Stimulated activated CD4-positive, alpha-beta T cell treated with anti-CD3 and anti-CD28 coated beads, Interleukin-12 subunit alpha, Interleukin-12 subunit beta, amount 100 ng/mL, for 48 hours (primary cell): ENCODE results near the gene DCAF8L2.
"Not testable (repeated sequence)": the region's sequence is repeated elsewhere in the genome, so short reads cannot be mapped to it uniquely, and the experiment has no call there.

Source experiments
- DNase-seq, 3 donors: peaks; one replicate each; pipeline ENCODE4 v3.0.0-alpha.2; 2020; ENCODE audit warnings: low read depth in 2 of 3, low spot score in 1 of 3

DCAF8L2 gene

DNA sequence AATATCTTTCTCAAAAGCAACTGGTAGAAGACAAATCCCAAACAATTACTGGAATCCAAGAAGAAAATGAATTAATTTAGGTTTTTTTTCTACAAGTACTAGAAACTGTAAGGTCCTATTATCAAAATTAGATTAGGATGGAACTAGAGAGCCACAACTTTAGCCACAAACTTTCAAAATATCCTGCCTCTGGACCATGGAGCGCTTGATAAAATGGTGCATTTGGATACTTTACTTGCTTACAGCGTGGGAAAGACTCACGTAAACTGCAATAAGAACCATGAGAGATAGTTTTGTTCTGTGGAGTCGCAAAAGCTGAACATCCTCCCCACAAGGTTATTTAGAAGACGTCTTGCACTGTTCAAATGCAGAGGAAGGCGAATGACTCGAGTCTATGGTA is at the start of gene DCAF8L2:
DCAF8L2 (plus strand) TSS at position 301 of the 400 bp plus-strand sequence. CDS start 156,552 bp downstream, outside the sequence.
- no peak for DNase-seq

DNA sequence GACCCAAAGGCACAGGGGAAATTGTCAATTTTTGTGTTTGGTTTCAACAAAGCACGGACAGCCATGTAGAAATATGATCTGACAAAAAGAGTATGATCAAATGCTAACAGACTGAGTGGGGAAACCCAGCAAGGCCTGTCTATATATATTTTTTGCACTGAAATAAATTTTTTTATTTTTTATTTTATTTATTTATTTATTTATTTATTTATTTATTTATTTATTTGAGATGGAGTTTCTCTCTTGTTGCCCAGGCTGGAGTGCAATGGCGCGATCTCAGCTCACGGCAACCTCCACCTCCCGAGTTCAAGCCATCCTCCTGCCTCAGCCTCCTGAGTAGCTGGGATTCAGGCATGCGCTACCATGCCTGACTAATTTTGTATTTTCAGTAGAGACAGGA is 49.0 kb upstream of the DCAF8L2 start:
- not testable (repeated sequence) for DNase-seq

DNA sequence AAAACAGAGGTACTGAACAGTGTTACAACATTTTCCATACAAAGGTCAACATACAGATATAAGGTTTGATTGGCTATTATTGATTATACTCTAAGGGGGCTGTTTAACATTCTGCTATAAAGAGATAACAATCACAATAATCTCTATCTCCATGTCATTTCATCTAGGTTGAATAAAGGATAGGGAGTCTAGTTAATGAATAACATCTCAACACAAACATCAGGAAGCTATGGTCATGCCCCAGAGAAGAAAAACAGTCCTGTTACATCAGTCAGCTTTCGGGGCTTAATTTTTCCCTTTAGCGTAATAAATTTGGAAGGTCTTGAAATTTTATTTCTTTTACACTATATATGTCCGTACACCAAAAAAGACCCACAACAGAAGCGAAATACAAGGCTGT is 41.5 kb upstream of the DCAF8L2 start:
- DNase-seq: no peak

DNA sequence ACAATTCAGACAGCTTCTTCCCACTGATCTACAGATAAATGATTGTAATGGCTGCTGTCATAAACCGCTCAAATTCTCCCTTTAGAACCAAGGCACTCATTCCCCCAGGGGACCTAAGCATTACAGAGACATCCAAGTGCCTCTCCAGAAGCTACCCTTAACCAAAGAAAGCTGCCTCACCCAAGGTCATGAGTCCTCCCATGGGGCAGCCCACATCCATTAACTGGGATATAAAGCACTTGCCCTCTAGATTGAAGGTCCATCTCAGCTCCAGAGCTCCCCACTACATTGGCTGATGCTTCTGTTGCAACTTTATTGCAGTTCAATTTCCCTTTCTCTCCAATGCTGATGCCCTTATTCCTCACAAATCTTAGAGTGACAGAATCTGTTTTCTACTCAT is 40.5 kb upstream of the DCAF8L2 start:
- DNase-seq: no peak

DNA sequence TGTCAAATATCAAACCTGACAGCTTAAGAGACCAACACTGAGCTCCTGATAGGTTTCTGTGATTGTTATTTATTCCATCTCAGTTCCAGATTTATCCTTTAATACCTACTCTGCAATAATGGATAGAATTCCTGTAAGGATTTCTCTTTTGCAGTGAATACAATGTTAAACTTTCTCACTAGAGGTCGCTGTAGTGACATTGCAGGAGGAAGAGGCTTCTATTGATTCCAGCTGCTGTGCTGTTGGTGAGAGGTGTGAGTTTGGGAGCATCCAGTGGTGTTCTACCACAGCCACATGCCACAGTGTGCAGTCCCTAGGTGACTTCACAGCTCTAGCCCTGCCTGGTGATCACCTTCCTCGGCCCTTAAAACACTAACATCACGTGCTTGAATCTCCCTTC is 34.6 kb upstream of the DCAF8L2 start:
- DNase-seq: no peak

DNA sequence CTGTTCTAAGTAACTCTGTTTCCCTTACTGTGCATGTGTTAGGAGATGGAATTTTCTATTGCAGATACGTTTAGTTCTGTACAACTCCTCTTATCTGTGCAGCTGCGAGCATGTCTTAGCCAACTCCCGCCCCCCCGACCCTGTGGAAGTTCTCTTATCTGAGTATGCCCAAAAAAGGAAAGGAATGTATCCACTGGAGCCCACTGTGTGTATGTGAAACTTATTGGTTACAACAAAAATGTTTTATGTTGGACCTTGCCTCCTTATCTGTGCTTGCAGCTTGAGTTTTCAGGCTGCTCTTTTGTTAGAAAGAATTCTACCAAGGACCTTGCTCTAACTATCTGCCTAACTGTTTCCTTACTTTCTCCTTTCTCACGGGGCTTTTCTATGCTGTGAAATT is 24.2 kb upstream of the DCAF8L2 start:
- no peak for DNase-seq

DNA sequence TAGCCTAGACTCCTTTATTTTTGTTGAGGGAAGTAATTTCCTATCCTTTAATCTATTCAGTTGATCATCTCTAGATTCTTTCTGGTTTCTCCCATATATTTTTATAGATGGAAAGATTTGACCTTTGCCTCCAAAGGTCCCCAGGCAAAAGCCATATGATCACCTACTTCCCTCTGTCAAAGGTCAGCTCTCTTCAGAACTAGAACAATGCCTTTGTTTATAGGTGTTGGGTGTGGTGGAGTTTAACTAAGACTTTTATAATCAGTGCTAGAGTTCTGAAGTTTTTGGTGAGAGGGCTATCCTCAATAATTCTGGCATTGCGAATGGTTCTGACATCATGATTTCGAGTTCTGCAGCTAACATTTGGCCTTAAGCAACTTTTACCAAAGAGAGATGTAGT is 19.0 kb upstream of the DCAF8L2 start:
- DNase-seq: no peak

DNA sequence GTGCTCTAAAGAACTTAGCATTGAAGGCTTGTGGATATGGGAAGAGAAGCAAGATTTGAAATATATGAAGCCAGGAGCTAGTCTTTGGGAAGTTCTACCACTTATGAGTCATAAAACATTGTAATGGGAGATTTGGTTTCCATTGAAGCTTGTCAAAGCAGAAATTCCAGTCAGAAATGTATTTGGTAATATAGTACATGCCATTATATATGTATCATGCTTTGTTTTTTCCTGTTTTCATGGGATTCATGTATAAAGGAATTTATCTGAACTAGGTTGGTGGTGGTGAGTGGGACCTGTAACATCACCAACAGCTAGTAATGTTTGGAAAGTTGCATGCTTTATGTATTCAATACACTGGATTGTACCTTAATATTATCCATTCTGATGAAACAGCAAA is 14.6 kb upstream of the DCAF8L2 start:
- no peak for DNase-seq

DNA sequence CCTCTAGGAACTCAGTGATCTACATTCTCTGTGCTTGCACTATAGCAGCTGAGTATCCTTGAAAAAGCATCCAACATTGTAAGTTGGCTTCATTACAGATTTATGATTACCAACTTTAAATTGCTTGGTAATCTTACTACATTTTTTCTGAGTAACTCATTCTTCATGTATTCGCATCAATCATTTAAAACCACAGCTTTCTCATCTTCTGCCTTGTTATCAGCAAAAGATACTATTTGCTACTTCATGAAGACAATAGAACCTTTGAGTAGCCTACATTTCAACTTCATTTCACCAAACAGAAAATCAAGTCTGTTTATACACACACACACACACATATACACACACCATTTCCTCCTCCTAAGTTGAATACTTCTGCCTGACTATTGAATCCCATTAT is 6.2 kb upstream of the DCAF8L2 start:
- DNase-seq: no peak

DNA sequence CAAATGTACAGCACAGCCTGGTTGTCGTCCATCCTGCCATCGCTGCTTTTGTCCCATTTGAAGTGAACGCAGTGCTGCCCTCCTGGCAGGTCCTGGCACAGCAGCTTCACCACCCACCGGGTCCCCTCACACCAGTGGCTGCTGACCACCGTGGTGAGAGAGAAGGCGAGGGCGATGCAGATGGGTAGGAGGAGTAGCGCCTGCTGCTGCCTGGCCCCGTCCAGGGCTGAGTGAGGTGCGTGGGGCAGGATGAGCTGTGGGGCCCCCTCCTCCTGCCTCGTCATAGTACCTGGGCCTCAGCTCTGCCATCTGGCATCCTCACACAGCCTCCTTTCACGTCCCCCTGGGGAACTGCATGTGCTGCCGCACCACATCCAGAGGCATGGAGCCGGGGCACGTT is 1.8 kb downstream of the DCAF8L2 start:
- no peak for DNase-seq

DNA sequence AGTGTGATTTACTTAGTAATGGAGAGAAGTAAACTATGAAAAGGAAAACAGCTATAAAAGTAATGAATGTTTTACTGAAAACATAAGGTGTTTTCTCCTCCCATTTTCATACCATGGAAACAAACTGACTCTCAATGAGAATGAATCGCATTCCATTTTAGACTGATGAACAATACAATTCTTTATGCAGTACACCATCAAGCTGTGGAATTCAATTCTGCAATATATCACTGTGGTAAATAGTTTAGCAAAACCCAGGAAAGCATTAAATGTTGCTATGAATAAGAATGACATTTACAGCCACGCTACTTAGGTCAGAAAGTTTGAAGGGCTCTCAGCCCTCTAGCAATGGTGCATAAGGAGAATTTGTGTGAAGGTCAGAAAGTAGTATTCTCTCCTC is 7.4 kb downstream of the DCAF8L2 start:
- no peak for DNase-seq

DNA sequence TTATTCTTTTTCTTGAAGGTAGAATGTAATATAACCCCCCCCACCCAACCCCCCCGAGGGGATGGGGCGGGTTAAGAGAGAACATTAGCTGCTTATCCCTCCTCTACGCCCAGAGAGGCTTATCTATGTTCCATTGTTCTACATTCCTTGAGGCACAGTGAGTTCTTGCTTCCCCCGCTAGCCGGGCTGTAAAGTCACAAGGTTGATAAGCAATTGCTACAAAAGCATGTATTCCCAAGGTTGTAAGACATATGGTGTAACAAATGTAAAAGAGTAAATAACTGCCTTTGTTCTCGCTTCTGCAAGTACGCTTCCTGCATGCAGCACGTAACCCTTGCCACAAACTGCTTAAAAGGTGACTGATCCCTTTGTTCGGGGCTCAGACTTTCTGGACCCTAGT is 8.2 kb downstream of the DCAF8L2 start:
- no peak for DNase-seq

DNA sequence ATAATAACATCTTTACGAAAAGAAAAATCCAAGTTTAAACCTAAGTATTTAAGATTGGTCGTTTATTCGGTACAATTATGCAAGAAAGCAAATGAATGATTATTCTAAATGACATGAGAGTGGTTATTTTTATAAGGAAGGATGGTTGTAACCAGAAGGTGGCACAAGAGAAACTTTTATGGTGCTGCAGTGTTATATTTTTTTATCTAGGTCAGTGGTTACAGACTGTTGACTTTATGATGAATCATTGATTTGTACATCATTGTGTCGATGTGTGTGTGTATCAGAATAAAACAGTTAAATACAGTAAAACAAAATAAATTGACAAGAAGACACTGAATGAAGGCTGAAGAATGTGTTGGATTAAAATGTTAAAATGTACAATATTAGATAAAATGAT is 9.8 kb downstream of the DCAF8L2 start:
- no peak for DNase-seq

DNA sequence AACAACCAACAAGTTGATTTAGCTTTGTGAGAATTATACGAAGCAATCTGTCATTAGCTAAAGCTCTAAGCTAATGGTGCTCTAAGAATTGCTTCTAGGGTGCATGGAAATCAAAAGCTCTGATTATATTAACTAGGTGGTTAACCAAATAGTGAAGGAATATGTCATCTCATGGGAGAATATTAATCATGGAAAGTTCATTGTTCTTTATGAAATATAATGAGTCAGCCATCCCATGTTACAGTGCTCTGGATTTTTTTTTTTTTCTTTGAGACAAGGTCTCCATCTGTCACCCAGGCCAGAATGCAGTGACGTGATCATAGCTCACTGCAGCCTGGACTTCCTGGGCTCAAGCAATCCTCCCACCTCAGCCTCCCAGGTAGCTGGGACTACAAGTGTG is 10.5 kb downstream of the DCAF8L2 start:
- DNase-seq: no peak

DNA sequence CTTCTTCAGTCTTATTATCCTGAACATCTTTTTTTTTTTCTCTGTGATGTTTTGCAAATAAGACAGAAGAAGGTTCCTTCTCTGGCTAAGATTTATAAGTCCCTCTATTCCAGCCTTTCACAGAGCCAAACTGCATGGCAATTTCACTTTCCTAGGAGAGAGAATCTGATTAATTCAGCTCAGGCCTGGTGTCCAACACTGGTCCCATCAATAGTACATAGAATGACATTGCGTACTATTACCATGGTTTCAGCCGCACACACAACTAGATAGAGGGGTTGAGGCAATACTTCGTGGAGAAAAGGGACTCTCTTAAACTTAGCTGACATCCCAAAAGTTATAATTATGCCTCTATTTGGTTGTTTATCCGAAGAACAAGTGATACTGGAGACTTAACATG is 18.5 kb downstream of the DCAF8L2 start:
- DNase-seq: no peak

DNA sequence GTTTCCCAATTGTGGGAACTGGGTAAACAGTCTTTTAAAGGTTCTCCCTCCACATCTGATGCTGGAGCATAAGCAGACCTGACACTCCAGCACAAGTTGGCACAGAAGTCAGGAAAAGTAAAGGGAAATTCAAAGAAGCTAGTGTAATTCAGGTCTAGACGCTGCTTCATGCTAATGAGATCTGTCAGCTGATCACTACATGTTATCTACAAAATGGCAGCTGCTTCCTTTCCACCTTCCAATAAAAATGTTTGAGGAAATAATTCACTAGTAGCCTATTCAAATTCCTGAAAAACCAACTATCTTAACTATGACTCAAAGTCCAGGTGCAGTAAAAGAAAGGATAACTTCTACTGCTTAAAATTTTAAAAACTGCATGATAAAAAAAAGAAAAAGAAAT is 29.3 kb downstream of the DCAF8L2 start:
- no peak for DNase-seq

DNA sequence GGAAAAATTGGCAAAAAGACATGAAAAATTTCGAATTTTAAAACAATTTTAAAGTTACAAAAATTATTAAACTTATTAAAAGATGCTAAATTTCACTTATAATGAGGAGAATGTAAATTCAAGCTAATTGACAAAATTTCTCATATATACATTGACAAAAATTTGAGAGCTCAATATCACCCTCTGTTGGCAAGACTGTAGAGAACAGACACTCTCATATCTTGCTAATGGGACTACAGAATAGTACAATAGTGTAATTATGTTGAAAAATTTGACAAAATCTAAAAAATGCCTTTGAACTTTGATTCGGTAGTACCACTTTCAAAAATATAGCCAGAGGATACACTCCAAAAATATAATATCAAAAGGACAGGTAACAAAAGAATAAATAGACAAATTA is 29.8 kb downstream of the DCAF8L2 start:
- DNase-seq: no peak

DNA sequence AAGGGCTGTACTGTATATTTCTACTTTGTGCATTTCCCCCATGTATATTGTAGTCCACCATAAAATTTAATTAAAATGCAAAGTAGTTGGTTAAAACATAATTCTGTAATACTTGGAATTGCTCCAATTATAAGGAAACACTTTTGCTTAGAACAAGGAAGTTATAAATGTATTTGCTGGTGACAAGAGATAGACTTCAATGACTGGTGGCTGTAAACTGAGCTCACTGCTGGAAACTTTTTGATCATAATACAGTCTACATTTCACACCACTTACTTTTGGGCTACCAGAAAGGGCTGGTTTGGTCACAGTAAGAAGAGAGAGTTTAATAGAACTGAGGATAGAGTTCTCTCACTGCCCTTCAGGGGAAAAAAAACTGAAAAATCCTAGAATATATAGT is 32.7 kb downstream of the DCAF8L2 start:
- DNase-seq: no peak

DNA sequence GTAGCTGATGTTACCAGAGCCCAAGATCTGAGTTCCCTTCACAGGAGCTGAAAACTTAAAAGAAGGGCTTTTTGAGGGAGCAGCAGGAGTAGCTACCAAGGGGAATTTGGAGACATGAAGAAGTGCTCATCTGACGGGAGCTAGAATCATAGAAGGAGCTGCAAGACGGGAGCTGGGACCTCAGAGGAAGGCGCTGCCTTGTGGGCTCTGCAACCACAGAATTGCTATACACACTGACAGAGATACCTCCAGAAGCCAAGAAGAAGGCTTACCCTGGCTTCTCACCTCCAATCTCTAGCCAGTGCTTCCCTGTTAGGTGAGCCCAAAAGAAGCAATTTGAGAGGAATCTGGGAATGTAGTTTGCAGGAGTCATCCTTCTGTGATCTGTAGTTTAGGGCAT is 35.9 kb downstream of the DCAF8L2 start:
- DNase-seq: no peak

DNA sequence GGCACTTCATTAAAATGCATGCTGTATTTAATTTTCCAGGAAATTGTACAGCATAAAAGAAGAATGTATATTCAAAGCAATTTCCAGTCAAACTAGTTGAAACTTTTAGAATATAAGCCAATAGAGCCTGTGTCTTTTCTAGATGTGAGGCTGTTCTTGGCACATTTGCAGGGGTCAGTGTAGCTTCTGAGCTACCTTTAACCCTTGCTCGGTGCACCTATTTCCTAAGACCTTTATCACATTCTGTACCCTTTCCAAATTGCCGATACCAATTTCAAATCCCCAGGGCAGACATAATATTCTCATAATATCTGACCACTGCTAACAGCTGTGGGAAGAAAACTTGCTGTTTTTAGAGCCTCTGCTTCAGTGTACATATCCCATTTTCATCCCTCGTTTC is 43.2 kb downstream of the DCAF8L2 start:
- DNase-seq: no peak

DNA sequence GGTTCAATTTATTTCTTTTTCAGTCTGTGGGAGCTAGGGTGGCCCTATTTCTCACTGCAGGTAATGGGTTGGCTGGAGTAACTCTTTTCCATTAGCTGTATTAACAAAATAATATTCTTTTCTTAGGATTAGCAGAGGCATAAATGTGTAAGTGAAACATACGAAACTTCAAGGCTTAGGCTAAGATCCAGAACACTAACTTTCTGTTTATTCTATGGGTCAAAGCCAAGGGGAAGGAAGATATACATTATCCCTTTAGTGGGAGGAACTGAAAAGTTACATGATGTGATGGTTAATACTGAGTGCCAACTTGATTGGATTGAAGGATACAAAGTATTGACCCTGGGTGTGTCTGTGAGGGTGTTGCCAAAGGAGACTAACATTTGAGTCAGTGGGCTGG is 66.4 kb downstream of the DCAF8L2 start:
- DNase-seq: no peak

DNA sequence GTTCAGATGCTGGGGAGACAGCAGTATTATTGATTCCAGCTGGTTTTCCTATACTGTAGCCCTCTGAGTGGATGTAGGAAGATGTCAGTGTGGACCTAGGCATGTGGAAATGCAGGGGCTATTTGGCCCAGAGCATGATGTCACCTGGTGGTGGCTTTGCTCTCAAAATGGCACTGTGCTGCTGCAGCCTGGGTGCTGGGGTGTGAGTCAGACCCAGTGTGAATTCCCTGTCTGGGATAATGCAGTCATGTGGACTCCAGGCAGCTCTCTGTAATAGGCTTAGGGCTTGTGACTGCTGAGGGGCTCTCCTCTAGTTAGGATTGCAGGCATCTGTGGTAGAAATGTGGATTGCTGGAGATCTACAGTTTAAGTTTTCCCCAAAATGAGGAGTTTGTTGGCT is 70.7 kb downstream of the DCAF8L2 start:
- no peak for DNase-seq

DNA sequence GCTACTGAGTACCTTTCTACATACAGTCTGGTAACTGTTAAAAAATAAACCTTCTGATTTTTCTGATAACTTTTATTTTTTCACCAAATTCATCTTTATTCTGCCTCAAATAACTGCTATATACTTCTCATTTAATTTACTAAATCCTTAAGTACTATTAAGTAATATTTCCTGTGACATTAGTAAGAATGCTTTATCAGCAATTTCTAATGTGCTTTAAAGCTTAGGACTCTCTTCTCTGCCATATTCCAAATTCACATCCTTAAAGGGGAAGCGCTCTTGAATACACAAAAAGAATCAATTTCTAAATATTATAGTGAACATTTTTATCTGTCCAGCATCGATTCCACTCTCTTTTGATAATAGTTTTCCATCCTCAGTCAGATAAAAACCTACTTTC is 81.1 kb downstream of the DCAF8L2 start:
- no peak for DNase-seq

DNA sequence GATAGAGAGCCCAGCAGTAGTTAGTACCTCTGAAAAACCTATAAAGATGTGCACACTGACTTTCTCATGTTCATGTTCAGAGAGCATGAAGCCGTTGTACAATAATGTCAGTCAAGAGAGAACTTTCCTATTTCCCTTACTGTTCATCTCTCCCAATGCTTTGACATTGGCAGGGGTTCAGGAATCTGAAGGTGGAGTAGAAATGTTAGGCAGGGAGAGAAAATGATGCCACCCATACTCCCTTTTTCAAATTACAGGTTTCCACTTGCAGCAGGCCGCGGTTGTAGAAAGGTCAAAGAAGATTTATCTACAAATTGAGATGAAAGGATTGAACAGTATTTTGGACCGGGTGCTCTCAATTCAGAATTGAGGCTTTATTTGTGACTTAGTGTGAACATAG is 84.3 kb downstream of the DCAF8L2 start:
- no peak for DNase-seq
